Measurements from ENCODE around the gene SLIT3.

SLIT3 gene

DNA sequence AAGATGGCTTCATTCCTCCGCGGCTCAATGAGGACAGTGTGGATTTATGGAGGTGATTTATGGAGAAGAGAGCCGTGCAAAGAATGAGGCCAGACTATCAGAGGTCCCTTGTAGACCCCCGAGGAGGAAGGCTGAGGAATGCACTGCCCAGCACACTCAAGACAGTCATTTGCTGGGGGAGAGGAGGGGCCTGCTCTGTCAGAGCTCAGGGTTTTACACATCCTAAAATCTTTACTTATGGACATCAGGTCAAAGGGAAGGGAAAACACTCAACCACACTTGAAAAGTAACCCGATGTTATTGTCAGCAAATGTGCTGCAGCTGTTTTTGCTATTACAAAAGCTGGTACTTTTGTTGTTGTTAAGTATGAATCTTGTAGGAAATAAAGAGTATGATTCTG is 289.5 kb downstream of the SLIT3 start:
- no peak for ATAC-seq
- TF ChIP-seq, protein P1, sequence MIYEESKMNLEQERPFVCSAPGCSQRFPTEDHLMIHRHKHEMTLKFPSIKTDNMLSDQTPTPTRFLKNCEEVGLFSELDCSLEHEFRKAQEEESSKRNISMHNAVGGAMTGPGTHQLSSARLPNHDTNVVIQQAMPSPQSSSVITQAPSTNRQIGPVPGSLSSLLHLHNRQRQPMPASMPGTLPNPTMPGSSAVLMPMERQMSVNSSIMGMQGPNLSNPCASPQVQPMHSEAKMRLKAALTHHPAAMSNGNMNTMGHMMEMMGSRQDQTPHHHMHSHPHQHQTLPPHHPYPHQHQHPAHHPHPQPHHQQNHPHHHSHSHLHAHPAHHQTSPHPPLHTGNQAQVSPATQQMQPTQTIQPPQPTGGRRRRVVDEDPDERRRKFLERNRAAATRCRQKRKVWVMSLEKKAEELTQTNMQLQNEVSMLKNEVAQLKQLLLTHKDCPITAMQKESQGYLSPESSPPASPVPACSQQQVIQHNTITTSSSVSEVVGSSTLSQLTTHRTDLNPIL (CRISPR knock-in tag; IDR thresholded peaks at IDR 0.05; ENCODE audit: low read depth) = no peak
- no peak for TF ChIP-seq SNAI2 (CRISPR knock-in tag; IDR thresholded peaks at IDR 0.05)
- no peak for TF ChIP-seq PPARA (CRISPR knock-in tag; IDR thresholded peaks at IDR 0.05; ENCODE audit: borderline replicate concordance)
- TF ChIP-seq OSR1 (CRISPR knock-in tag; IDR thresholded peaks at IDR 0.05) = no peak
- TF ChIP-seq ISL1 (CRISPR knock-in tag; IDR thresholded peaks at IDR 0.05) = no peak
- TF ChIP-seq, protein P2, sequence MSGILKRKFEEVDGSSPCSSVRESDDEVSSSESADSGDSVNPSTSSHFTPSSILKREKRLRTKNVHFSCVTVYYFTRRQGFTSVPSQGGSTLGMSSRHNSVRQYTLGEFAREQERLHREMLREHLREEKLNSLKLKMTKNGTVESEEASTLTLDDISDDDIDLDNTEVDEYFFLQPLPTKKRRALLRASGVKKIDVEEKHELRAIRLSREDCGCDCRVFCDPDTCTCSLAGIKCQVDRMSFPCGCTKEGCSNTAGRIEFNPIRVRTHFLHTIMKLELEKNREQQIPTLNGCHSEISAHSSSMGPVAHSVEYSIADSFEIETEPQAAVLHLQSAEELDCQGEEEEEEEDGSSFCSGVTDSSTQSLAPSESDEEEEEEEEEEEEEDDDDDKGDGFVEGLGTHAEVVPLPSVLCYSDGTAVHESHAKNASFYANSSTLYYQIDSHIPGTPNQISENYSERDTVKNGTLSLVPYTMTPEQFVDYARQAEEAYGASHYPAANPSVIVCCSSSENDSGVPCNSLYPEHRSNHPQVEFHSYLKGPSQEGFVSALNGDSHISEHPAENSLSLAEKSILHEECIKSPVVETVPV (CRISPR knock-in tag; IDR thresholded peaks at IDR 0.05) = no peak
- TF ChIP-seq ZFP3 (CRISPR knock-in tag; IDR thresholded peaks at IDR 0.05) = no peak
- TF ChIP-seq ZNF565 (CRISPR knock-in tag; conservative IDR thresholded peaks at IDR 0.05; ENCODE audit: low read depth) = no peak
- TF ChIP-seq ZC3H10 (CRISPR knock-in tag; IDR thresholded peaks at IDR 0.05) = no peak
- no peak for TF ChIP-seq ESRRG (CRISPR knock-in tag; IDR thresholded peaks at IDR 0.05)
- no peak for TF ChIP-seq ARNTL (CRISPR knock-in tag; IDR thresholded peaks at IDR 0.05; ENCODE audit: borderline replicate concordance, low read depth)
- TF ChIP-seq CSDC2 (CRISPR knock-in tag; IDR thresholded peaks at IDR 0.05) = no peak

DNA sequence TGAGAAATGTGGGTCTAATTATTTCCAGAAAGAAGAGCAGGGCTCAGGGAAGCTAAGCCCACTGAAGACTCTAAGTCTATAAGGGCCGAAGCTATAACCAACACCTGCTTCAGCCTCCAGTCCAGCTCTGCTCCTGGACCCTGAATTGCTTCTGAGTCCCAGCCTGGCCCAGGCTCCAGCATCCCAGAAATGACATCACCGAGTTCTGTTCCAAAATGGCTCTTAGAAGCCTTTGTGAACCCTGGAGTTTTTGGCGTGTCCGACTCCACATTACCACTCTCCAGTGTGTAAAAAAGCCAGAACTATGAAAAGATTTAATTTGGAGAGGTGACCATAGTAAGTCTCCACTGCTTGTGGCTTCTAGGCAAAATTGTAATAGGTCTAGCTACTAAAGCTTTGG is 289.9 kb downstream of the SLIT3 start:
- TF ChIP-seq, protein P3, sequence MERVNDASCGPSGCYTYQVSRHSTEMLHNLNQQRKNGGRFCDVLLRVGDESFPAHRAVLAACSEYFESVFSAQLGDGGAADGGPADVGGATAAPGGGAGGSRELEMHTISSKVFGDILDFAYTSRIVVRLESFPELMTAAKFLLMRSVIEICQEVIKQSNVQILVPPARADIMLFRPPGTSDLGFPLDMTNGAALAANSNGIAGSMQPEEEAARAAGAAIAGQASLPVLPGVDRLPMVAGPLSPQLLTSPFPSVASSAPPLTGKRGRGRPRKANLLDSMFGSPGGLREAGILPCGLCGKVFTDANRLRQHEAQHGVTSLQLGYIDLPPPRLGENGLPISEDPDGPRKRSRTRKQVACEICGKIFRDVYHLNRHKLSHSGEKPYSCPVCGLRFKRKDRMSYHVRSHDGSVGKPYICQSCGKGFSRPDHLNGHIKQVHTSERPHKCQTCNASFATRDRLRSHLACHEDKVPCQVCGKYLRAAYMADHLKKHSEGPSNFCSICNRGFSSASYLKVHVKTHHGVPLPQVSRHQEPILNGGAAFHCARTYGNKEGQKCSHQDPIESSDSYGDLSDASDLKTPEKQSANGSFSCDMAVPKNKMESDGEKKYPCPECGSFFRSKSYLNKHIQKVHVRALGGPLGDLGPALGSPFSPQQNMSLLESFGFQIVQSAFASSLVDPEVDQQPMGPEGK (CRISPR knock-in tag; IDR thresholded peaks at IDR 0.05; ENCODE audit: borderline replicate concordance) = no peak
- no peak for TF ChIP-seq ZNF70 (CRISPR knock-in tag; IDR thresholded peaks at IDR 0.05)
- TF ChIP-seq BACH2 (CRISPR knock-in tag; IDR thresholded peaks at IDR 0.05; ENCODE audit: borderline replicate concordance) = no peak
- no peak for TF ChIP-seq TCF4 (CRISPR knock-in tag; IDR thresholded peaks at IDR 0.05; ENCODE audit: borderline replicate concordance)
- TF ChIP-seq, protein P4, sequence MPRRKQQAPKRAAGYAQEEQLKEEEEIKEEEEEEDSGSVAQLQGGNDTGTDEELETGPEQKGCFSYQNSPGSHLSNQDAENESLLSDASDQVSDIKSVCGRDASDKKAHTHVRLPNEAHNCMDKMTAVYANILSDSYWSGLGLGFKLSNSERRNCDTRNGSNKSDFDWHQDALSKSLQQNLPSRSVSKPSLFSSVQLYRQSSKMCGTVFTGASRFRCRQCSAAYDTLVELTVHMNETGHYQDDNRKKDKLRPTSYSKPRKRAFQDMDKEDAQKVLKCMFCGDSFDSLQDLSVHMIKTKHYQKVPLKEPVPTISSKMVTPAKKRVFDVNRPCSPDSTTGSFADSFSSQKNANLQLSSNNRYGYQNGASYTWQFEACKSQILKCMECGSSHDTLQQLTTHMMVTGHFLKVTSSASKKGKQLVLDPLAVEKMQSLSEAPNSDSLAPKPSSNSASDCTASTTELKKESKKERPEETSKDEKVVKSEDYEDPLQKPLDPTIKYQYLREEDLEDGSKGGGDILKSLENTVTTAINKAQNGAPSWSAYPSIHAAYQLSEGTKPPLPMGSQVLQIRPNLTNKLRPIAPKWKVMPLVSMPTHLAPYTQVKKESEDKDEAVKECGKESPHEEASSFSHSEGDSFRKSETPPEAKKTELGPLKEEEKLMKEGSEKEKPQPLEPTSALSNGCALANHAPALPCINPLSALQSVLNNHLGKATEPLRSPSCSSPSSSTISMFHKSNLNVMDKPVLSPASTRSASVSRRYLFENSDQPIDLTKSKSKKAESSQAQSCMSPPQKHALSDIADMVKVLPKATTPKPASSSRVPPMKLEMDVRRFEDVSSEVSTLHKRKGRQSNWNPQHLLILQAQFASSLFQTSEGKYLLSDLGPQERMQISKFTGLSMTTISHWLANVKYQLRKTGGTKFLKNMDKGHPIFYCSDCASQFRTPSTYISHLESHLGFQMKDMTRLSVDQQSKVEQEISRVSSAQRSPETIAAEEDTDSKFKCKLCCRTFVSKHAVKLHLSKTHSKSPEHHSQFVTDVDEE (CRISPR knock-in tag; IDR thresholded peaks at IDR 0.05) = no peak
- no peak for TF ChIP-seq CSDC2 (CRISPR knock-in tag; IDR thresholded peaks at IDR 0.05)
- TF ChIP-seq ESRRG (CRISPR knock-in tag; IDR thresholded peaks at IDR 0.05) = no peak
- TF ChIP-seq ZNF565 (CRISPR knock-in tag; conservative IDR thresholded peaks at IDR 0.05; ENCODE audit: low read depth) = no peak
- no peak for TF ChIP-seq GLIS3 (CRISPR knock-in tag; IDR thresholded peaks at IDR 0.05)
- TF ChIP-seq, protein P2 (CRISPR knock-in tag; IDR thresholded peaks at IDR 0.05) = no peak
- TF ChIP-seq TOX (CRISPR knock-in tag; IDR thresholded peaks at IDR 0.05; ENCODE audit: borderline replicate concordance) = no peak
- no peak for TF ChIP-seq SNAI2 (CRISPR knock-in tag; IDR thresholded peaks at IDR 0.05)
- TF ChIP-seq PPARA (CRISPR knock-in tag; IDR thresholded peaks at IDR 0.05; ENCODE audit: borderline replicate concordance) = no peak
- no peak for TF ChIP-seq ZFP30 (CRISPR knock-in tag; IDR thresholded peaks at IDR 0.05)
- TF ChIP-seq ZFP3 (CRISPR knock-in tag; IDR thresholded peaks at IDR 0.05) = no peak
- TF ChIP-seq, protein P5, sequence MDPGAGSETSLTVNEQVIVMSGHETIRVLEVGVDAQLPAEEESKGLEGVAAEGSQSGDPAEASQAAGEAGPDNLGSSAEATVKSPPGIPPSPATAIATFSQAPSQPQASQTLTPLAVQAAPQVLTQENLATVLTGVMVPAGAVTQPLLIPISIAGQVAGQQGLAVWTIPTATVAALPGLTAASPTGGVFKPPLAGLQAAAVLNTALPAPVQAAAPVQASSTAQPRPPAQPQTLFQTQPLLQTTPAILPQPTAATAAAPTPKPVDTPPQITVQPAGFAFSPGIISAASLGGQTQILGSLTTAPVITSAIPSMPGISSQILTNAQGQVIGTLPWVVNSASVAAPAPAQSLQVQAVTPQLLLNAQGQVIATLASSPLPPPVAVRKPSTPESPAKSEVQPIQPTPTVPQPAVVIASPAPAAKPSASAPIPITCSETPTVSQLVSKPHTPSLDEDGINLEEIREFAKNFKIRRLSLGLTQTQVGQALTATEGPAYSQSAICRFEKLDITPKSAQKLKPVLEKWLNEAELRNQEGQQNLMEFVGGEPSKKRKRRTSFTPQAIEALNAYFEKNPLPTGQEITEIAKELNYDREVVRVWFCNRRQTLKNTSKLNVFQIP (CRISPR knock-in tag; IDR thresholded peaks at IDR 0.05; ENCODE audit: borderline replicate concordance, low read depth) = no peak
- TF ChIP-seq ARNTL (CRISPR knock-in tag; IDR thresholded peaks at IDR 0.05; ENCODE audit: borderline replicate concordance, low read depth) = no peak
- no peak for TF ChIP-seq ZC3H10 (CRISPR knock-in tag; IDR thresholded peaks at IDR 0.05)
- no peak for ATAC-seq

All from SK-N-SH treated with all-trans-retinoic acid at 6 μM for 48 hours (cell line).